GM21447 (cell line): Measurements from ENCODE around the gene COPS3.
A peak's percentile ranks its signal among the peaks of the same experiment; 100 is the strongest.
"Not testable (repeated sequence)": the region's sequence is repeated elsewhere in the genome, so short reads cannot be mapped to it uniquely, and the experiment has no call there.

Experiments
- ATAC-seq: cut with Tn5 transposase; IDR thresholded peaks from one replicate; pipeline ENCODE4 v1.9.1; 2021; ENCODE audit not compliant: unreplicated experiment

Gene COPS3

GRCh38 chr17:17303010-17303846 is 22.2 kb upstream of the COPS3 start, which contains the start of gene NT5M:
TSS of gene NT5M (plus strand) at chr17:17303373. CDS start at chr17:17303551, 178 bp downstream.
- peak; percentile 45 for ATAC-seq

GRCh38 chr17:17301659-17302058 is 20.6 kb upstream of the COPS3 start:
- not testable (repeated sequence) for ATAC-seq

- peak; percentile 28 for ATAC-seq
Observed at GRCh38 chr17:17300624-17301568, 19.9 kb upstream of the COPS3 start.

GRCh38 chr17:17298108-17298507 is 17.1 kb upstream of the COPS3 start:
- ATAC-seq: no peak

- no peak for ATAC-seq
Observed at GRCh38 chr17:17297217-17297616, 16.2 kb upstream of the COPS3 start.

GRCh38 chr17:17295141-17295540 is 14.1 kb upstream of the COPS3 start:
- ATAC-seq: no peak

GRCh38 chr17:17289701-17290100 is 8.7 kb upstream of the COPS3 start:
- ATAC-seq: no peak

GRCh38 chr17:17289086-17289485 is 8.0 kb upstream of the COPS3 start:
- ATAC-seq: no peak

GRCh38 chr17:17285951-17286350 is 4.9 kb upstream of the COPS3 start:
- ATAC-seq: no peak

- ATAC-seq: no peak
Observed at GRCh38 chr17:17279316-17279715, 1.7 kb downstream of the COPS3 start.

- not testable (repeated sequence) for ATAC-seq
Observed at GRCh38 chr17:17277431-17277830, 3.6 kb downstream of the COPS3 start.

- no peak for ATAC-seq
Observed at GRCh38 chr17:17275971-17276370, 5.1 kb downstream of the COPS3 start.

- no peak for ATAC-seq
Observed at GRCh38 chr17:17269926-17270773, 10.9 kb downstream of the COPS3 start.

GRCh38 chr17:17264430-17264829 is 16.6 kb downstream of the COPS3 start:
- no peak for ATAC-seq

GRCh38 chr17:17258998-17259397 is 22.0 kb downstream of the COPS3 start:
- no peak for ATAC-seq

GRCh38 chr17:17258011-17258410 is 23.0 kb downstream of the COPS3 start:
- ATAC-seq: no peak

- no peak for ATAC-seq
Observed at GRCh38 chr17:17256316-17256715, 24.7 kb downstream of the COPS3 start.

GRCh38 chr17:17255689-17256088 is 25.4 kb downstream of the COPS3 start:
- not testable (repeated sequence) for ATAC-seq

GRCh38 chr17:17254036-17254435 is 27.0 kb downstream of the COPS3 start:
- no peak for ATAC-seq

GRCh38 chr17:17253406-17253805 is 27.6 kb downstream of the COPS3 start:
- no peak for ATAC-seq
